Heart left ventricle (tissue), 13 donors: Measurements from ENCODE around the gene NAXD.

Source experiments
- POLR2A ChIP-seq, 2 donors: fragments of 450-650 bp; IDR thresholded peaks; one replicate each; pipeline ENCODE4 v1.6.1; 2017; ENCODE audit warnings: antibody characterized with exemption in 2 of 2, mild to moderate bottlenecking in 2 of 2, moderate library complexity in 2 of 2
- TF ChIP-seq, protein P1 (sequence below), 12 donors: fragments of 200-600 bp; sonication (generic) in 4 of 12; IDR thresholded peaks; one replicate each; pipeline versions ENCODE4 v1.5.0 to v1.8.0; 2018 to 2022; ENCODE audit warnings: antibody characterized with exemption in 12 of 12, mild to moderate bottlenecking in 5 of 12
- donor health status: ischemic (EF 13 %, LVEDD 7.1; RV severe dilation, severe dysfunction).
- donor health status: DM: no; HTN: yes; CAD: no.
- donor health status: DM: no; HTN: no; CAD: no.
- donor health status: ischemic (EF 25% LVEDD 6.9; RV normal size, moderate dysfunction).
- donor health status: ischemic (EF 25% LVEDD 5.7; RV mildly dilated, moderate dysfunction).
- donor health status: ischemic (EF 35%, LVEDD 5.7; RV mildly dilated, moderate dysfunction).
- donor health status: nonischemic (EF 11% LVEDD 7.7; RV severe dilation, severe dysfunction).
- donor health status: DM: yes; HTN: yes; CAD: no.
- donor health status: PGD.
- donor health status: ischemic (EF 29% LVEDD 5.4; RV normal size, mild dysfunction).
- donor health status: nonischemic (EF 23%, LVEDD 6.1; RV moderate dilation, normal function).

- TF ChIP-seq, protein P1, sequence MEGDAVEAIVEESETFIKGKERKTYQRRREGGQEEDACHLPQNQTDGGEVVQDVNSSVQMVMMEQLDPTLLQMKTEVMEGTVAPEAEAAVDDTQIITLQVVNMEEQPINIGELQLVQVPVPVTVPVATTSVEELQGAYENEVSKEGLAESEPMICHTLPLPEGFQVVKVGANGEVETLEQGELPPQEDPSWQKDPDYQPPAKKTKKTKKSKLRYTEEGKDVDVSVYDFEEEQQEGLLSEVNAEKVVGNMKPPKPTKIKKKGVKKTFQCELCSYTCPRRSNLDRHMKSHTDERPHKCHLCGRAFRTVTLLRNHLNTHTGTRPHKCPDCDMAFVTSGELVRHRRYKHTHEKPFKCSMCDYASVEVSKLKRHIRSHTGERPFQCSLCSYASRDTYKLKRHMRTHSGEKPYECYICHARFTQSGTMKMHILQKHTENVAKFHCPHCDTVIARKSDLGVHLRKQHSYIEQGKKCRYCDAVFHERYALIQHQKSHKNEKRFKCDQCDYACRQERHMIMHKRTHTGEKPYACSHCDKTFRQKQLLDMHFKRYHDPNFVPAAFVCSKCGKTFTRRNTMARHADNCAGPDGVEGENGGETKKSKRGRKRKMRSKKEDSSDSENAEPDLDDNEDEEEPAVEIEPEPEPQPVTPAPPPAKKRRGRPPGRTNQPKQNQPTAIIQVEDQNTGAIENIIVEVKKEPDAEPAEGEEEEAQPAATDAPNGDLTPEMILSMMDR (IDR thresholded peaks at IDR 0.05), result no peak
- no peak for TF ChIP-seq POLR2A (IDR thresholded peaks at IDR 0.05)
Observed at GRCh38 chr13:110648848-110649421, 33.6 kb downstream of the NAXD start.
